SJSA1 (cell line): ENCODE data around the gene CHST13. TPM values are rescaled to one million over a fixed set of nuclear protein-coding genes. Genes with fewer than 3 reads are reported as not detected.

Experiments
- total RNA-seq: library from RNA; depleted of rRNA; stranded (reverse); fragments of >200 nt; shearing (Covaris generic); gene quantifications from 2 replicates; pipeline ENCODE4 v1.2.3, GENCODE V29; 2014; rRNA removed

The CHST13 gene
- total RNA-seq, 1 experiment from 2014 or later, result not detected

Other genes with a start within 250 kb of the CHST13 start
- gene KLF15, start 166.7 kb upstream of the CHST13 start, total RNA-seq, result 0.03 and 0.50 TPM in 2 replicates
- not detected in 2 replicates for gene CFAP100, start 129.2 kb upstream of the CHST13 start, total RNA-seq
- 7.0 and 14.0 TPM in 2 replicates for gene ZXDC, start 48.3 kb upstream of the CHST13 start, total RNA-seq
- not detected in 2 replicates for gene UROC1, start 6.4 kb upstream of the CHST13 start, total RNA-seq
- gene C3orf22, start 34.8 kb downstream of the CHST13 start, total RNA-seq, result not detected in 2 replicates
- gene TXNRD3, start 131.0 kb downstream of the CHST13 start, total RNA-seq, result 6.0 and 7.4 TPM in 2 replicates
- 15.9 and 21.7 TPM in 2 replicates for gene CHCHD6, start 180.1 kb downstream of the CHST13 start, total RNA-seq